Measurements from ENCODE around the gene IPMK.

The IPMK gene

DNA sequence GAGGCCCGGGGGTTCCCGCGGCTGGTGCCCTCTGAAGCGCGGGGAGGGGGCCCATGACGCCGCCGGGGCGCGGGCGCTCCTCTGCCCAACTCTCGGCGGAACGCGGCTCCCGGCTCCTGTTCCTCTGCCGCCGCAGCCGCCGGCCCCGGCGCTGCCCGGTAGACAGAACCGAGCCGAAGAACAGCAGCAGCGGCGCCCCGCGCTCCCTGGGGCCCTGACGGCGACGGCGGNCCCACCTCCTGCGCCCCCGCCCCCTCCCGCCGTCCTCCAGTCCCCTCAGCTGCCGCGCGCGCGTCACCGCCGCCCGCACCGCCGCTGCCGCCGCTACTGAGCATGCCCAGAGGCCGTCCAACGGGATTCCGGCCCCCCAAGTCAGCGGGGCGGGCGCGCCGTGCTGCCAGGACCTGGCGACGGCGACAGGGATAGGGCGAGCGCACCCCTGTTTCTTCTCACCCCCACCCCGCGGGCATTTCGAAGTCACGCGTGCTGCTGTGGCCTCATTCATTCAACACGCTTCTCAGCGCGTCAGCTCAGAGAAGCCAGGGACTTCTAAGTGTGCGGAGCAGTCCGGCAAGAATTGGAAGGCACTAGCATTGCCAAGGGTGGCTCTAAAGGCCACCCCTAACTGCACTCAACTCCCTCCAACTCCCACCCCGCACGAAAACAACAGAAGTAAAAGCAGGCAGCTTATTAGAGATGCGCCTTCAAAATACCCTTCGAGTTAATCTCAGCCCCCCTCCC is at the start of gene IPMK:
Gene IPMK (minus strand): TSS at position 182 of the 741 bp plus-strand sequence. CDS start 283 bp downstream, outside the sequence.
- no peak for TF ChIP-seq CTCF (IDR thresholded peaks at IDR 0.05; ENCODE audit: borderline replicate concordance, insufficient read depth, low read depth, low read length)
- H3K4me3 ChIP-seq (ENCODE audit: low read depth, low read length) = peak within 1 kb of the TSS; percentile 75

GRCh38 chr10:58316874-58317273 is 49.2 kb upstream of the IPMK start:
- no peak for TF ChIP-seq CTCF (IDR thresholded peaks at IDR 0.05; ENCODE audit: borderline replicate concordance, insufficient read depth, low read depth, low read length)
- H3K4me3 ChIP-seq (ENCODE audit: low read depth, low read length) = no peak overlapping the region

- no peak for TF ChIP-seq CTCF (IDR thresholded peaks at IDR 0.05; ENCODE audit: borderline replicate concordance, insufficient read depth, low read depth, low read length)
Observed at GRCh38 chr10:58311026-58311425, 43.3 kb upstream of the IPMK start.

DNA sequence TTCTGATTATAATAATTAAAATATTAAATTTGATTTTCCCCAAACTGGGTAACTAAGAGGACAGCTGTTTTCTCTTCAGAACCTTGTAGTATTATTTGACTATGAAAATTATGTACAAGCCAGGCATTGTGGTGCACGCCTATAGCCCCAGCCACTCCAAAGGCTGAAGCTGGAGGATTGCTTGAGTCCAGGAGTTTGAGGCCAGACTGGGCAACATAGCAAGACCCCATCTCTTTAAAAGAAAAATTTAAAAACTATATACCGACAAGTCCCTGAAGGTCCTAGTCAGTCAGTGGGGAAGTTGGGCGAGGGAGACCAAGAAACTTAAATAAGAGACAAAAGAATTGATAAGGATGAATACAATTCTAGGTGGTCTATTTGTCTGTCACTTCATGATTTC is 40.0 kb upstream of the IPMK start:
- no peak overlapping the region for H3K4me3 ChIP-seq (ENCODE audit: low read depth, low read length)
- no peak for TF ChIP-seq CTCF (IDR thresholded peaks at IDR 0.05; ENCODE audit: borderline replicate concordance, insufficient read depth, low read depth, low read length)

More at GRCh38 chr10:58311026-58311425, 43.3 kb upstream of the IPMK start:
- no peak overlapping the region for H3K4me3 ChIP-seq (ENCODE audit: low read depth, low read length)

DNA sequence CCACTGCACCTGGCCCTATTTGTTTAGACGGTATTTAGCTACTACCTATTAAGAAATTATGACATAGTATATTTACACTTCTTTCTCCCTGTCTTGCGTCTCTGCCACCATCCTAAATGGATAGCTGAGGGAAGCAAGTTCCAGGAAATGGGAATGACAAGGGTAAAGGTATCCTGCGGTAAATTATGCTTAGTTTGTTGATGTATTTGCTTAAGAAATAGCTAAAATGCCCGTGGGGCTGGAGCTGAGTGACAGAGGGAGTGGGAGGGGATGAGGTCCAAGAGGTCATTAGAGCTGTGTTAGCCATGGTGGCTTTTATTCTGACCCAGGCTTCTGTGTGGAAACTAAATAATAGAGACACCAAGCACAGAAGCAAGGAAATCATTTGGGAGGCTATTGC is 38.1 kb upstream of the IPMK start:
- no peak overlapping the region for H3K4me3 ChIP-seq (ENCODE audit: low read depth, low read length)
- TF ChIP-seq CTCF (IDR thresholded peaks at IDR 0.05; ENCODE audit: borderline replicate concordance, insufficient read depth, low read depth, low read length) = no peak

DNA sequence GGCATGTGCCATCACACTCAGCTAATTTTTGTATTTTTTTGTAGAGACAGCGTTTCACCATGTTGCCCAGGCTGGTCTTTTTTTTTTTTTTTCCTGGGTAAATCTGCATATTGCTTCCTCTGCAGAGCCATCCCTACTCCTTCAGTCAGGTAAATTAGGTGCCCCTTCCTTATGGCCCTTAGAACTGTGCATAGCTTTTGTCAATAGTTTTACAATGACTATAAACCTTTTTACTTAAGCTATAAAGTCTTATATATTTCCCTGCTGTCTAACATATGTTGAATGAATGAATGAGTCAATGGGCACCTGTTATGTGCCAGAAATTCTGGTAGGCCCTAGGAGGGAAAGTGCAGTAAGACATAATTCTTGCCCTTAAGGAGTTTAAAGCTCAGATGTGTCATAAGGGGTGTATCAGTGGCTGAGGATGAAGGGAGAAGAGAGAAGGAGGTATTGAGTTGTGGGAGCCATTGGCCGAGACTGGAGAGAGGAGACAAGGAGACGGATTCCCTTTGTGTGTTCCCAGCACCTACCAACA is 36.5 kb upstream of the IPMK start:
- no peak overlapping the region for H3K4me3 ChIP-seq (ENCODE audit: low read depth, low read length)
- no peak for TF ChIP-seq CTCF (IDR thresholded peaks at IDR 0.05; ENCODE audit: borderline replicate concordance, insufficient read depth, low read depth, low read length)

DNA sequence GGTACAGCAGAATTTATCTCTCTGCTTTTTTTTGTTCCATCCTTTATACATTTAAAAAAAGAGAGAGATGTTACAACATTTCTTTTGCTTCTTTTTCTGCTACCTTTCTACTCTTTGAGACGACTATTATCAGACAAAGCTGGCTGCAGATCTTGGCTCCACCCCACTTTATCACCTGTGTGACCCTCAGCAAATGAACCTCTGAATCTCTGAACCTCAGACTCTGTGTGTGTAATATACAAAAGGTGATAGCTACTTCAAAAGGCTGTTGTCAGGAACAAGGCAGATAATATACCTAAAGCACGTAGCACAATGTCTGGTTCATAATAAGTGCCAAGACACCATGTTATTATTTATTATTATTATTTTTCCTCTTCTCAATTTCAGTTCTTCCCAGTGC is 34.6 kb upstream of the IPMK start:
- TF ChIP-seq CTCF (IDR thresholded peaks at IDR 0.05; ENCODE audit: borderline replicate concordance, insufficient read depth, low read depth, low read length) = no peak
- H3K4me3 ChIP-seq (ENCODE audit: low read depth, low read length) = no peak overlapping the region

All from GM12875 (cell line).